Measurements from ENCODE around the gene EEF1A2.

EEF1A2 gene

DNA sequence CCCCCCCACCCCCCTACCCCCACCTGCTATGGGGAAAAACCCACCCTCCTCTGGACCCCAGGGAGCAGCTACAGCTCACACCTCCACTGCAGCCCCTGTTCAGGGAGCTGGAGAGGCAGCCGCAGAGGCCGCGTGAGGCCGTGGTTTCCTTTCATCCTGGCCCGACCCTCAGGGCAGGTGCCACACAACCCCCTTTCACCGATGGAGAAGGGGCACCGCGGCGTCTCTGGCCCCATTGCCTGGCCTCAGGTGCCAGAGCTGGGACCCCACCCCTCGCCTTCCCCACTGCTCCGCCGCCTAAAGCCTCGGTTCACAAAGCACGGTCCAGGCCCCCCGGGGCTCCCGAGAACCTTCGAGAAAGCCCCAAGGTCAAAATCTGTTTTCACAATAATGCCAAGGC, 14.6 kb downstream of the EEF1A2 start:
- Histone ChIP-seq H3K4me3 (ENCODE audit: low read length) (no peak overlapping the region), H3K9me3 (ENCODE audit: control insufficient read depth, insufficient read depth, low read length) (no peaks in the 10 kb centered on the region), H3K36me3 (ENCODE audit: control insufficient read depth, low read length) (no peaks in the 10 kb centered on the region), H3K4me2 (ENCODE audit: low read length) (no peak overlapping the region), H3K9me2 (replicated peaks; ENCODE audit: control insufficient read depth, low read length) (no peaks in the 10 kb centered on the region), H3K27ac (ENCODE audit: low read depth, low read length) (no peak overlapping the region), H3F3A (ENCODE audit: control insufficient read depth, insufficient read depth) (no peaks in the 10 kb centered on the region), H3K4me1 (ENCODE audit: control insufficient read depth, low read length) (no peaks in the 10 kb centered on the region), H4K20me1 (ENCODE audit: control insufficient read depth, insufficient read depth, low read depth, low read length) (no peaks in the 10 kb centered on the region), H3K27me3 (ENCODE audit: control insufficient read depth, low read length) (no peaks in the 10 kb centered on the region), H3K79me2 (ENCODE audit: control insufficient read depth, low read length) (no peaks in the 10 kb centered on the region)
- TF ChIP-seq, protein P1, sequence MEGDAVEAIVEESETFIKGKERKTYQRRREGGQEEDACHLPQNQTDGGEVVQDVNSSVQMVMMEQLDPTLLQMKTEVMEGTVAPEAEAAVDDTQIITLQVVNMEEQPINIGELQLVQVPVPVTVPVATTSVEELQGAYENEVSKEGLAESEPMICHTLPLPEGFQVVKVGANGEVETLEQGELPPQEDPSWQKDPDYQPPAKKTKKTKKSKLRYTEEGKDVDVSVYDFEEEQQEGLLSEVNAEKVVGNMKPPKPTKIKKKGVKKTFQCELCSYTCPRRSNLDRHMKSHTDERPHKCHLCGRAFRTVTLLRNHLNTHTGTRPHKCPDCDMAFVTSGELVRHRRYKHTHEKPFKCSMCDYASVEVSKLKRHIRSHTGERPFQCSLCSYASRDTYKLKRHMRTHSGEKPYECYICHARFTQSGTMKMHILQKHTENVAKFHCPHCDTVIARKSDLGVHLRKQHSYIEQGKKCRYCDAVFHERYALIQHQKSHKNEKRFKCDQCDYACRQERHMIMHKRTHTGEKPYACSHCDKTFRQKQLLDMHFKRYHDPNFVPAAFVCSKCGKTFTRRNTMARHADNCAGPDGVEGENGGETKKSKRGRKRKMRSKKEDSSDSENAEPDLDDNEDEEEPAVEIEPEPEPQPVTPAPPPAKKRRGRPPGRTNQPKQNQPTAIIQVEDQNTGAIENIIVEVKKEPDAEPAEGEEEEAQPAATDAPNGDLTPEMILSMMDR (IDR thresholded peaks at IDR 0.05; ENCODE audit: low read depth, low read length, poor library complexity, severe bottlenecking) = no peak
- TF ChIP-seq EZH2phosphoT487 (IDR thresholded peaks at IDR 0.05; ENCODE audit: borderline replicate concordance, low read length) = no peak

DNA sequence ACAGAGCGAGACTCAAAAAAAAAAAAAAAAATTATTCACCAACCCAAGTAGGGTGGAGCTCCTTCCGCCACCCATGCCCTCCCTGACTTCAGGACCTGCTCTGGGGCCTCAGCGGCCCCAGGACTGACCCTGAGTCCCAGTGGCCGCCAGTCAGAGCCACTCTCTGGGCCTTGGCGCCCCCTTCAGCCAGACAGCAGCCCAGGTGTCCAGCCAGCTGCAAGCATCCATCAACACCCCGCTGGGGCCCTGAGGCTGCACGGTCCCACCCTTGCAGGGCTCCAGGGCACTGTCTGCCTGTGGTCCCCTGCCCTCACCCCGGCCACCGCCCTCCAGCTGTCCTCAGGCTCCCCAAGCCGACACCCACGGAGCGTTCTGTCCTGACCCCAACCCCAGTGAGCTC, 15.0 kb downstream of the EEF1A2 start:
- Histone ChIP-seq H3K9me2 (replicated peaks; ENCODE audit: control insufficient read depth, low read length) (no peaks in the 10 kb centered on the region), H3K4me1 (ENCODE audit: control insufficient read depth, low read length) (no peaks in the 10 kb centered on the region), H3K36me3 (ENCODE audit: control insufficient read depth, low read length) (no peaks in the 10 kb centered on the region), H3F3A (ENCODE audit: control insufficient read depth, insufficient read depth) (no peaks in the 10 kb centered on the region), H3K4me3 (ENCODE audit: low read length) (no peak overlapping the region), H3K9me3 (ENCODE audit: control insufficient read depth, insufficient read depth, low read length) (no peaks in the 10 kb centered on the region), H3K4me2 (ENCODE audit: low read length) (no peak overlapping the region), H4K20me1 (ENCODE audit: control insufficient read depth, insufficient read depth, low read depth, low read length) (no peaks in the 10 kb centered on the region), H3K27me3 (ENCODE audit: control insufficient read depth, low read length) (no peaks in the 10 kb centered on the region), H3K27ac (ENCODE audit: low read depth, low read length) (no peak overlapping the region), H3K79me2 (ENCODE audit: control insufficient read depth, low read length) (no peaks in the 10 kb centered on the region)
- TF ChIP-seq EZH2phosphoT487 (IDR thresholded peaks at IDR 0.05; ENCODE audit: borderline replicate concordance, low read length) = no peak
- TF ChIP-seq, protein P1 (IDR thresholded peaks at IDR 0.05; ENCODE audit: low read depth, low read length, poor library complexity, severe bottlenecking) = no peak

DNA sequence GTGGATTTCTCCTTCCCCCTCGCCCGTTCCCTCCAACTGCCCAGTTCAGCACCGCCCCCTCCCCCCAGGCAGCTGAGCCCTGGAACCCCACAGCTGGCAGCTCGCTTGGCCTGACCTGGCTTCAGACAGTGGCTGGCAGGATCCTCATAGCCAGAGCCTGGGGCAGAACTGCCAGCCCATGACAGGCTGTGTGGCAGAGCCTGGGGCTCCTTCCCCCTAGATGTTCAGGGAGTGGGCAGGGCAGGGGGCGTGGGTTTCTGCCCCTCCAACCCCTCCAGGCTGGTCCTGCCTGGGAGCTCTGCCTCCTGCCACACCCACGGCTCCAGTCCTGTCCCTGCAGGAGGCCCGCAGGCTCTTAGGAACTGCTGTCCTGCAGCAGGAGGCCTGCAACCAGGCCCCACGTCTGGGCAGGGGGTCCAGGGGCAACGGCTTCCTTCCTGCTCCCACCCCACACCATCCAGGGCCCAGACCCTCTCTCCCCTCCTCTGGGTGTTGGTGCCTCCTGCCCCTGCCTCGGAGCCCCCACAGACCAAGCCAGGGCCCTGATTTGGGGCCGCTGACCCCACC, 16.8 kb downstream of the EEF1A2 start:
- no peaks in the 10 kb centered on the region for H3K9me3 ChIP-seq (ENCODE audit: control insufficient read depth, insufficient read depth, low read length)
- no peaks in the 10 kb centered on the region for H3F3A ChIP-seq (ENCODE audit: control insufficient read depth, insufficient read depth)
- no peaks in the 10 kb centered on the region for H4K20me1 ChIP-seq (ENCODE audit: control insufficient read depth, insufficient read depth, low read depth, low read length)
- no peak overlapping the region for H3K27ac ChIP-seq (ENCODE audit: low read depth, low read length)
- TF ChIP-seq EZH2phosphoT487 (IDR thresholded peaks at IDR 0.05; ENCODE audit: borderline replicate concordance, low read length) = no peak
- TF ChIP-seq, protein P1 (IDR thresholded peaks at IDR 0.05; ENCODE audit: low read depth, low read length, poor library complexity, severe bottlenecking) = no peak
- no peaks in the 10 kb centered on the region for H3K4me1 ChIP-seq (ENCODE audit: control insufficient read depth, low read length)
- H3K79me2 ChIP-seq (ENCODE audit: control insufficient read depth, low read length) = no peaks in the 10 kb centered on the region
- H3K9me2 ChIP-seq (replicated peaks; ENCODE audit: control insufficient read depth, low read length) = no peaks in the 10 kb centered on the region
- no peak overlapping the region for H3K4me2 ChIP-seq (ENCODE audit: low read length)
- no peaks in the 10 kb centered on the region for H3K36me3 ChIP-seq (ENCODE audit: control insufficient read depth, low read length)
- no peak overlapping the region for H3K4me3 ChIP-seq (ENCODE audit: low read length)
- H3K27me3 ChIP-seq (ENCODE audit: control insufficient read depth, low read length) = no peaks in the 10 kb centered on the region
